ENCODE measurements around the gene ARSB. TPM values are rescaled to one million over a fixed set of nuclear protein-coding genes. Genes with fewer than 3 reads are reported as not detected.

Gene ARSB
- total and polyA plus RNA-seq, 10 of the 15 experiments (the other 5 are each of a cell fraction or from before 2014, with no cell fraction given): 1.2 to 8.2 (median 6.1) TPM

- no peak for TF ChIP-seq ZNF24 (IDR thresholded peaks at IDR 0.05)
- TF ChIP-seq SREBF2 (IDR thresholded peaks at IDR 0.05; ENCODE audit: low read length): no peak
- TF ChIP-seq CREM (IDR thresholded peaks at IDR 0.05; ENCODE audit: low read depth): no peak
- no peak for TF ChIP-seq ZBED1 (IDR thresholded peaks at IDR 0.05; ENCODE audit: borderline replicate concordance)
- TF ChIP-seq POLR2AphosphoS5 (IDR thresholded peaks at IDR 0.05; ENCODE audit: low read length): peak; percentile 49; the same call in 1 of the 2 replicates
- peak; percentile 82 for TF ChIP-seq MEF2B (IDR thresholded peaks at IDR 0.05; ENCODE audit: partially characterized antibody, poor library complexity, severe bottlenecking)
- no peak for TF ChIP-seq POLR2AphosphoS2 (IDR thresholded peaks at IDR 0.05; ENCODE audit: low read depth, low read length)
- TF ChIP-seq BCLAF1 (IDR thresholded peaks at IDR 0.05): no peak
- no peak for TF ChIP-seq SPI1 (IDR thresholded peaks at IDR 0.05; ENCODE audit: borderline replicate concordance, insufficient read depth, low read depth, low read length)
- no peak for TF ChIP-seq SIN3A (IDR thresholded peaks at IDR 0.05; ENCODE audit: low read depth, low read length)
- TF ChIP-seq HDAC6 (IDR thresholded peaks at IDR 0.05; ENCODE audit: unreplicated experiment): no peak
- no peak for TF ChIP-seq NR2C1 (IDR thresholded peaks at IDR 0.05)
- TF ChIP-seq SUZ12 (IDR thresholded peaks at IDR 0.05; ENCODE audit: unreplicated experiment): no peak
- no peak for TF ChIP-seq EGR1 (IDR thresholded peaks at IDR 0.05; ENCODE audit: borderline replicate concordance in 1 of 2, low read depth in 2 of 2, low read length in 2 of 2)
- TF ChIP-seq MTA3 (IDR thresholded peaks at IDR 0.05; ENCODE audit: borderline replicate concordance, low read length): no peak
- TF ChIP-seq NR2F1 (conservative IDR thresholded peaks at IDR 0.05): peak; percentile 61
- TF ChIP-seq PML (IDR thresholded peaks at IDR 0.05; ENCODE audit: low read length): no peak
- TF ChIP-seq, protein P1, sequence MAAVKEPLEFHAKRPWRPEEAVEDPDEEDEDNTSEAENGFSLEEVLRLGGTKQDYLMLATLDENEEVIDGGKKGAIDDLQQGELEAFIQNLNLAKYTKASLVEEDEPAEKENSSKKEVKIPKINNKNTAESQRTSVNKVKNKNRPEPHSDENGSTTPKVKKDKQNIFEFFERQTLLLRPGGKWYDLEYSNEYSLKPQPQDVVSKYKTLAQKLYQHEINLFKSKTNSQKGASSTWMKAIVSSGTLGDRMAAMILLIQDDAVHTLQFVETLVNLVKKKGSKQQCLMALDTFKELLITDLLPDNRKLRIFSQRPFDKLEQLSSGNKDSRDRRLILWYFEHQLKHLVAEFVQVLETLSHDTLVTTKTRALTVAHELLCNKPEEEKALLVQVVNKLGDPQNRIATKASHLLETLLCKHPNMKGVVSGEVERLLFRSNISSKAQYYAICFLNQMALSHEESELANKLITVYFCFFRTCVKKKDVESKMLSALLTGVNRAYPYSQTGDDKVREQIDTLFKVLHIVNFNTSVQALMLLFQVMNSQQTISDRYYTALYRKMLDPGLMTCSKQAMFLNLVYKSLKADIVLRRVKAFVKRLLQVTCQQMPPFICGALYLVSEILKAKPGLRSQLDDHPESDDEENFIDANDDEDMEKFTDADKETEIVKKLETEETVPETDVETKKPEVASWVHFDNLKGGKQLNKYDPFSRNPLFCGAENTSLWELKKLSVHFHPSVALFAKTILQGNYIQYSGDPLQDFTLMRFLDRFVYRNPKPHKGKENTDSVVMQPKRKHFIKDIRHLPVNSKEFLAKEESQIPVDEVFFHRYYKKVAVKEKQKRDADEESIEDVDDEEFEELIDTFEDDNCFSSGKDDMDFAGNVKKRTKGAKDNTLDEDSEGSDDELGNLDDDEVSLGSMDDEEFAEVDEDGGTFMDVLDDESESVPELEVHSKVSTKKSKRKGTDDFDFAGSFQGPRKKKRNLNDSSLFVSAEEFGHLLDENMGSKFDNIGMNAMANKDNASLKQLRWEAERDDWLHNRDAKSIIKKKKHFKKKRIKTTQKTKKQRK (IDR thresholded peaks at IDR 0.05; ENCODE audit: low read depth, low read length): no peak
- no peak for TF ChIP-seq PAX5 (IDR thresholded peaks at IDR 0.05; ENCODE audit: borderline replicate concordance, low read depth, low read length)
- TF ChIP-seq SREBF1 (IDR thresholded peaks at IDR 0.05; ENCODE audit: low read length): no peak
- no peak for TF ChIP-seq ATF2 (IDR thresholded peaks at IDR 0.05; ENCODE audit: low read length)
- peak; percentile 48 for TF ChIP-seq NFIC (IDR thresholded peaks at IDR 0.05; ENCODE audit: low read depth, low read length)
- no peak for TF ChIP-seq MYB (IDR thresholded peaks at IDR 0.05; ENCODE audit: borderline replicate concordance, low read depth, low read length)
- TF ChIP-seq NR2C2 (IDR thresholded peaks at IDR 0.05; ENCODE audit: borderline replicate concordance, control insufficient read depth, insufficient read length, low read depth): no peak
- TF ChIP-seq HCFC1 (IDR thresholded peaks at IDR 0.05; ENCODE audit: low read length): no peak
Observed at GRCh38 chr5:78757269-78758053, 227.6 kb downstream of the ARSB start (continued).

Measured in GM12878 (cell line).